ENCODE data around the gene MYBPC1.

Gene MYBPC1

GRCh38 chr12:101578417-101578816 lies 16.4 kb upstream of the MYBPC1 start:
- Histone ChIP-seq H3K9me3 (no peaks in the 10 kb centered on the region), H3K27me3 (no peaks in the 10 kb centered on the region), H3K4me3 (ENCODE audit: low read depth, low read length) (no peak overlapping the region), H3K36me3 (no peaks in the 10 kb centered on the region), H3K4me1 (no peaks in the 10 kb centered on the region)
- no peak for DNase-seq
- no peak for TF ChIP-seq CTCF (IDR thresholded peaks at IDR 0.05; ENCODE audit: low read depth, low read length)

GRCh38 chr12:101581190-101581589 lies 13.6 kb upstream of the MYBPC1 start:
- no peak for DNase-seq
- H3K36me3 ChIP-seq, result no peaks in the 10 kb centered on the region

GRCh38 chr12:101582937-101583336 lies 11.8 kb upstream of the MYBPC1 start:
- H3K36me3 ChIP-seq, result no peaks in the 10 kb centered on the region
- no peaks in the 10 kb centered on the region for H3K9me3 ChIP-seq
- no peaks in the 10 kb centered on the region for H3K4me1 ChIP-seq
- no peak overlapping the region for H3K4me3 ChIP-seq (ENCODE audit: low read depth, low read length)
- no peaks in the 10 kb centered on the region for H3K27me3 ChIP-seq
- TF ChIP-seq CTCF (IDR thresholded peaks at IDR 0.05; ENCODE audit: low read depth, low read length), result no peak
- no peak for DNase-seq

More at GRCh38 chr12:101581190-101581589, 13.6 kb upstream of the MYBPC1 start:
- TF ChIP-seq CTCF (IDR thresholded peaks at IDR 0.05; ENCODE audit: low read depth, low read length), result no peak
- Histone ChIP-seq H3K4me1 (no peaks in the 10 kb centered on the region), H3K27me3 (no peaks in the 10 kb centered on the region), H3K4me3 (ENCODE audit: low read depth, low read length) (no peak overlapping the region), H3K9me3 (no peaks in the 10 kb centered on the region)

GRCh38 chr12:101590383-101590782 lies 4.4 kb upstream of the MYBPC1 start:
- H3K4me3 ChIP-seq (ENCODE audit: low read depth, low read length), result no peak overlapping the region
- no peaks in the 10 kb centered on the region for H3K36me3 ChIP-seq
- no peak for DNase-seq
- no peaks in the 10 kb centered on the region for H3K4me1 ChIP-seq
- H3K27me3 ChIP-seq, result no peaks in the 10 kb centered on the region
- H3K9me3 ChIP-seq, result no peaks in the 10 kb centered on the region
- no peak for TF ChIP-seq CTCF (IDR thresholded peaks at IDR 0.05; ENCODE audit: low read depth, low read length)

GRCh38 chr12:101591781-101592180 lies 3.0 kb upstream of the MYBPC1 start:
- DNase-seq, result no peak
- Histone ChIP-seq H3K27me3 (no peaks in the 10 kb centered on the region), H3K9me3 (no peaks in the 10 kb centered on the region), H3K4me3 (ENCODE audit: low read depth, low read length) (no peak overlapping the region), H3K36me3 (no peaks in the 10 kb centered on the region), H3K4me1 (no peaks in the 10 kb centered on the region)
- TF ChIP-seq CTCF (IDR thresholded peaks at IDR 0.05; ENCODE audit: low read depth, low read length), result no peak

GRCh38 chr12:101592448-101592847 lies 2.3 kb upstream of the MYBPC1 start:
- no peak for TF ChIP-seq CTCF (IDR thresholded peaks at IDR 0.05; ENCODE audit: low read depth, low read length)
- no peak for DNase-seq
- no peaks in the 10 kb centered on the region for H3K4me1 ChIP-seq
- no peak overlapping the region for H3K4me3 ChIP-seq (ENCODE audit: low read depth, low read length)
- no peaks in the 10 kb centered on the region for H3K27me3 ChIP-seq
- H3K36me3 ChIP-seq, result no peaks in the 10 kb centered on the region
- H3K9me3 ChIP-seq, result no peaks in the 10 kb centered on the region
